Hepatocyte (in vitro differentiated cells): Measurements from ENCODE around the gene KRTAP10-3.

Experiments
- EZH2 ChIP-seq: fragments of 200-600 bp; sonication (generic); IDR thresholded peaks from 2 replicates; pipeline ENCODE4 v1.6.1; 2016; ENCODE audit warnings: antibody characterized with exemption, mild to moderate bottlenecking, borderline replicate concordance
- EZH2phosphoT487 ChIP-seq: fragments of 200-600 bp; sonication (generic); IDR thresholded peaks from one replicate; pipeline ENCODE4 v1.6.1; 2018; ENCODE audit warnings: antibody characterized with exemption, mild to moderate bottlenecking, low read depth, moderate library complexity; ENCODE audit not compliant: unreplicated experiment, severe bottlenecking
- TF ChIP-seq, protein P1 (sequence below): fragments of 200-600 bp; sonication (generic); IDR thresholded peaks from 2 replicates; pipeline ENCODE4 v1.5.1; 2016; ENCODE audit warnings: antibody characterized with exemption, mild to moderate bottlenecking; ENCODE audit not compliant: poor library complexity

DNA sequence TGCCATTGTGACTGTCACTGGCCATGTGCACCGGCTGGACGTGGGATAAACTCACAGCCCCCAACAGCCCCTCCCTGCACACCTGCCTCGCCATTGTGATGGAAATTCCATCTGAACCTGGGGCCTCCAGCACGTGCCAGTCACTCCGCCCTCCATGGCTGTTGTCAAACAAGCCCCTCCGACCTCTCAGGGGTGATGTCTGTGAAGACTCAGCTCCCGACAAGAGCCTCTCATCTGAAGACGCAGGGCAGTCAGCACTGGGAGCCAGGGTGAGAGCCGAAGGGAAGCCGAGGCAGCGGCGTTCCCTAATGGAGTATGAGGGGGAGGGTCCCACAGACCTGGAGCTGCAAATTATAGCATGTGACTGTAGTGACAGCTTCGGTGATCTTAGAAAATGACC, 5.9 kb downstream of the KRTAP10-3 start:
- TF ChIP-seq, protein P1, sequence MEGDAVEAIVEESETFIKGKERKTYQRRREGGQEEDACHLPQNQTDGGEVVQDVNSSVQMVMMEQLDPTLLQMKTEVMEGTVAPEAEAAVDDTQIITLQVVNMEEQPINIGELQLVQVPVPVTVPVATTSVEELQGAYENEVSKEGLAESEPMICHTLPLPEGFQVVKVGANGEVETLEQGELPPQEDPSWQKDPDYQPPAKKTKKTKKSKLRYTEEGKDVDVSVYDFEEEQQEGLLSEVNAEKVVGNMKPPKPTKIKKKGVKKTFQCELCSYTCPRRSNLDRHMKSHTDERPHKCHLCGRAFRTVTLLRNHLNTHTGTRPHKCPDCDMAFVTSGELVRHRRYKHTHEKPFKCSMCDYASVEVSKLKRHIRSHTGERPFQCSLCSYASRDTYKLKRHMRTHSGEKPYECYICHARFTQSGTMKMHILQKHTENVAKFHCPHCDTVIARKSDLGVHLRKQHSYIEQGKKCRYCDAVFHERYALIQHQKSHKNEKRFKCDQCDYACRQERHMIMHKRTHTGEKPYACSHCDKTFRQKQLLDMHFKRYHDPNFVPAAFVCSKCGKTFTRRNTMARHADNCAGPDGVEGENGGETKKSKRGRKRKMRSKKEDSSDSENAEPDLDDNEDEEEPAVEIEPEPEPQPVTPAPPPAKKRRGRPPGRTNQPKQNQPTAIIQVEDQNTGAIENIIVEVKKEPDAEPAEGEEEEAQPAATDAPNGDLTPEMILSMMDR, result no peak
- no peak for TF ChIP-seq EZH2
- no peak for TF ChIP-seq EZH2phosphoT487
